ENCODE results near the gene CNTNAP1.

GRCh38 chr17:42694524-42694923 is 12.2 kb downstream of the CNTNAP1 start:
- no peak for TF ChIP-seq CTCF (IDR thresholded peaks at IDR 0.05)
- TF ChIP-seq POLR2A (IDR thresholded peaks at IDR 0.05): no peak
- no peak for TF ChIP-seq POLR2AphosphoS5 (IDR thresholded peaks at IDR 0.05)

Measured in transverse colon (tissue), 4 donors.